NB4 (cell line): ENCODE results near the gene RIBC1.

ENCODE experiments used
- DNase-seq: peaks from one replicate; pipeline ENCODE4 v3.0.0; 2010; ENCODE audit warnings: low read depth
- H3K4me3 ChIP-seq: one replicate; pipeline ENCODE4 v1.5.1; 2011; ENCODE audit warnings: mild to moderate bottlenecking, low read depth, low read length, moderate library complexity
- CTCF ChIP-seq: IDR thresholded peaks from one replicate; pipeline ENCODE4 v1.5.1; 2012; ENCODE audit warnings: low read depth, low read length
- MAX ChIP-seq: IDR thresholded peaks from 2 replicates; pipeline ENCODE4 v1.6.1; 2011; ENCODE audit warnings: low read depth, low read length
- MYC ChIP-seq: IDR thresholded peaks from 2 replicates; pipeline ENCODE4 v1.6.1; 2011; ENCODE audit warnings: low read depth, low read length
- POLR2A ChIP-seq: IDR thresholded peaks from 2 replicates; pipeline ENCODE4 v1.6.1; 2011; ENCODE audit warnings: mild to moderate bottlenecking; ENCODE audit not compliant: insufficient read length; ENCODE audit errors: extremely low read depth

RIBC1 gene

DNA sequence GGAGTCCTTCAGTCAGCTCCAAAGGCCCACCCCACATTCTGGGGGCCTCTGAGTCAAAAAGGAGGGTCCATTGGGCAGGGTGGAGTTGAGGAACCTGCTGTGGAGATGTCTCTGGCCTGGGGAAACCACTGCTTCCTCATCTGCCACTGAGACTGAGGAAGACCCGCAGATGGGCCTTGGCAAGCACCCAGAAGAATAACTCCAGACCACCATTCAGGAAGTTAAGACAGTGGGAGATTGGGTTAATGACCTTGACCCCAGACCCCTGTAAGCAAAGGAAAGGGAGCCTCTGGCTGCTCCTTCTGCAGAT is 19.6 kb downstream of the RIBC1 start:
- TF ChIP-seq MAX (0 out of 2 replicates have a peak, but pooled peaks have one; percentile 24), POLR2A (no peak)
- H3K4me3 ChIP-seq, result peak overlapping the region; percentile 77
- peak; percentile 93 for DNase-seq

DNA sequence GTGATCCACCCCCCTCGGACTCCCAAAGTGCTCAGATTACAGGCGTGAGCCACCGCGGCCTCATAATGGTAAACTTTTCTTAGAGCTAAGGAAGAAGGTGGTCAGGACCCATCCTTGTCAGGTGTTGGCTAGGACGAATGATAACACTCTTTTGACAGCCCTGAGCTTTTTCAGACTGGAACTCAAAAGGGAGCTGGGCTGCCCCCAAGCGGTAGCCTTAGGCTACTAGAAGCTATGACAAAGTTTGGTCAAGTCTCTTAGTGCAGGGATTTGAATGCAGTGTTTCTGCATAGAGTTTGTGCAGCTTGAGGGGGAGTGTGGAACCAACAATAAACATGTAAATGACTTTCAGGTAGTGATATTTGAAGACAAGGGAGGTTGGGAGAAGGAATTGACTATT is 23.3 kb downstream of the RIBC1 start:
- no peak for TF ChIP-seq MYC
- TF ChIP-seq CTCF, result peak; percentile 77
- TF ChIP-seq POLR2A, result no peak
- H3K4me3 ChIP-seq, result no peak overlapping the region
- peak; percentile 70 for DNase-seq

GRCh38 chrX:53447441-53447840 is 24.8 kb downstream of the RIBC1 start:
- H3K4me3 ChIP-seq, result no peak overlapping the region
- TF ChIP-seq POLR2A (no peak), MAX (no peak), MYC (no peak), CTCF (no peak)
- DNase-seq, result no peak

DNA sequence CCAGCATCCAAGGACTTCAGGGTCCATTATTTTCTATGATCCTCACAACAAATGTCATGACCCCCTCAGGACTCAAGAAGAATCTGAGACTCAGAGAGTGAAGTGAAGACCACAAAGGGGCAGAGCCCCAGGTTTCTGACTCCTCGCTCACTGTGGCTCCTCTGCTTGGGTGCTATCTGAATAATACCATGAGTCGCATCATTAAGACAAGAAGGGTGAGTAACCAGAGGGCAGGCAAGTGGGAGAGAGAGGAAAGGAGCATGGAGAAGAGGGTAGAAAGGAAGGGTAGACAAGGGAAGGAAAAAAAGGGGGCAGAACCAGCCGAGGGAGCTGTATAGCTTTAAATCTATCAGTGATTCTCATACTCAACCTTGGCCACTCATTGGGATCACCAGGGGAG is 27.0 kb downstream of the RIBC1 start:
- no peak for DNase-seq
- no peak overlapping the region for H3K4me3 ChIP-seq
- TF ChIP-seq POLR2A (no peak), CTCF (no peak), MAX (no peak), MYC (no peak)

GRCh38 chrX:53452812-53453211 is 30.1 kb downstream of the RIBC1 start:
- DNase-seq, result no peak
- H3K4me3 ChIP-seq, result no peak overlapping the region
- no peak for TF ChIP-seq MYC
- TF ChIP-seq MAX, result no peak
- TF ChIP-seq POLR2A, result no peak
- TF ChIP-seq CTCF, result no peak

- no peak overlapping the region for H3K4me3 ChIP-seq
- peak; percentile 45 for DNase-seq
- TF ChIP-seq CTCF, result no peak
- no peak for TF ChIP-seq POLR2A
- no peak for TF ChIP-seq MYC
- no peak for TF ChIP-seq MAX
These were observed 33.6 kb downstream of the RIBC1 start for GRCh38 chrX:53456254-53456653.
